ENCODE measurements around the gene ANKRD30B.
"Not testable (repeated sequence)": the region's sequence is repeated elsewhere in the genome, so short reads cannot be mapped to it uniquely, and the experiment has no call there.

The ANKRD30B gene

GRCh38 chr18:14747513-14748474, at the start of gene ANKRD30B:
TSS of gene ANKRD30B (plus strand) at chr18:14748172. CDS start at chr18:14748420, 248 bp downstream.
- DNase-seq, result no peak

GRCh38 chr18:14701286-14702040, 46.5 kb upstream of the ANKRD30B start:
- DNase-seq, result not testable (repeated sequence)

- not testable (repeated sequence) for DNase-seq
These were observed 38.2 kb upstream of the ANKRD30B start for GRCh38 chr18:14709761-14710160.

- not testable (repeated sequence) for DNase-seq
These were observed 26.4 kb upstream of the ANKRD30B start for GRCh38 chr18:14721569-14721968.

GRCh38 chr18:14739056-14739455, 8.9 kb upstream of the ANKRD30B start:
- DNase-seq, result not testable (repeated sequence)

- DNase-seq, result no peak
These were observed 1.1 kb upstream of the ANKRD30B start for GRCh38 chr18:14746897-14747296.

- DNase-seq, result no peak
These were observed 524 bp downstream of the ANKRD30B start for GRCh38 chr18:14748496-14748895.

- not testable (repeated sequence) for DNase-seq
These were observed 15.6 kb downstream of the ANKRD30B start for GRCh38 chr18:14763566-14763965.

GRCh38 chr18:14767474-14767873, 19.5 kb downstream of the ANKRD30B start:
- no peak for DNase-seq

- no peak for DNase-seq
These were observed 20.3 kb downstream of the ANKRD30B start for GRCh38 chr18:14768241-14768640.

GRCh38 chr18:14769381-14769780, 21.4 kb downstream of the ANKRD30B start:
- DNase-seq, result no peak

GRCh38 chr18:14776801-14777200, 28.8 kb downstream of the ANKRD30B start:
- no peak for DNase-seq

- DNase-seq, result no peak
These were observed 33.7 kb downstream of the ANKRD30B start for GRCh38 chr18:14781671-14782070.

GRCh38 chr18:14784133-14784532, 36.2 kb downstream of the ANKRD30B start:
- DNase-seq, result no peak

- not testable (repeated sequence) for DNase-seq
These were observed 48.9 kb downstream of the ANKRD30B start for GRCh38 chr18:14796876-14797275.

- DNase-seq, result not testable (repeated sequence)
These were observed 50.2 kb downstream of the ANKRD30B start for GRCh38 chr18:14797969-14798764.

- not testable (repeated sequence) for DNase-seq
These were observed 63.1 kb downstream of the ANKRD30B start for GRCh38 chr18:14811081-14811480.

GRCh38 chr18:14826972-14827632, 79.1 kb downstream of the ANKRD30B start:
- DNase-seq, result not testable (repeated sequence)

- not testable (repeated sequence) for DNase-seq
These were observed 93.6 kb downstream of the ANKRD30B start for GRCh38 chr18:14841607-14842006.

GRCh38 chr18:14851533-14851932, 103.6 kb downstream of the ANKRD30B start:
- not testable (repeated sequence) for DNase-seq

GRCh38 chr18:14855634-14856033, 107.7 kb downstream of the ANKRD30B start:
- not testable (repeated sequence) for DNase-seq

GRCh38 chr18:14856256-14856655, 108.3 kb downstream of the ANKRD30B start:
- DNase-seq, result not testable (repeated sequence)
